Measurements from ENCODE around the gene NUDT4.
A peak's percentile ranks its signal among the peaks of the same experiment; 100 is the strongest.
"Not testable (repeated sequence)": the region's sequence is repeated elsewhere in the genome, so short reads cannot be mapped to it uniquely, and the experiment has no call there.

NUDT4 gene

DNA sequence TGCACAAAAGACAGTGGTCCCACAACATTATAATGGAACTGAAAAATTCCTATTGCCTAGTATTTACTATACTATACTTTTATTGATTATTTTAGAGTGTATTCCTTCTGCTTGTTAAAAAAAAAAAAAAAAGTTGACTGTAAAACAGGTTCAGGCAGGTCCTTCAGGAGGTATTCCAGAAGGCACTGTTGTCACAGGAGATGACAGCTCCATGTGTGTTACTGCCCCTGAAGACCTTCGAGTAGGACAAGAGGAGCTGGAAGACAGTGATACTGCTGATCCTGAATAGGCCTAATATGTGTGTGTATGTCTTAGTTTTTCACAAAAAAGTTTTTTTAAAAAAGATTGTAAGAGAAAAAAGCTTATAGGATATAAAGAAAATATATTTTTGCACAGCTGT is 51.7 kb downstream of the NUDT4 start:
- DNase-seq: no peak

DNA sequence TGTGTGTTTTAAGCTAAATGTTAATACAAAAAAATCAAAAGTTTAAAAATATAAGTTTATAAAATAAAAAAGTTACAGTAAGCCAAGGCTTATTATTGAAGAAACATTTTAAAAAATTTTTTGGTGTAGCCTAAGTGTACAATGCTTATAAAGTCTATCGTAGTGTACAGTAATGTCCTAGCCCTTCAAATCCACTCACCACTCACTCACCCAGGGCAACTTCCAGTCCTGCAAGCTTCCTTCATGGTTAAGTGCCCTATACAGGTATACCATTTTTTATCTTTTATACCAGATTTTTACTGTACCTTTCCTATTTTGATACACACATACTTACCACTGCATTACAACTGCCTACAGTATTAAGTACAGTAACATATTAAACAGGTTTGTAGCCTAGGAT is 52.1 kb downstream of the NUDT4 start:
- DNase-seq: no peak

DNA sequence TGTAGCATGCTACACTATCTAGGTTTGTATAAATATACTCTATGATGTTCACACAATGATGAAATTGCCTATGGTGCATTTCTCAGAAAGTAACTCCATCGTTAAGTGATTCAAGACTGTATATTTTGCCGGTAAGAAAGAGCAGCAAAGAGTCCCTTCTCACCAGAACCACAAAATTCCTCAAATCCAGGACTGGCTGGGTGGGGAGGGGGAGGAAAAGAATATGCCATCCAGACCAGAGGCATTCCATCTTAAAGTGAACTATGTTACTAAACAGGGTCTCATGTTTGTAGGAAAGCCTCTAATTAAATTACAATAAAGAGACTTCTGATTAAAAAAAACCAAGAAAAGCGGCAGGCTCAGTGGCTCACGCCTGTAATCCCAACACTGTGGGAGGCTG is 52.6 kb downstream of the NUDT4 start:
- no peak for DNase-seq

DNA sequence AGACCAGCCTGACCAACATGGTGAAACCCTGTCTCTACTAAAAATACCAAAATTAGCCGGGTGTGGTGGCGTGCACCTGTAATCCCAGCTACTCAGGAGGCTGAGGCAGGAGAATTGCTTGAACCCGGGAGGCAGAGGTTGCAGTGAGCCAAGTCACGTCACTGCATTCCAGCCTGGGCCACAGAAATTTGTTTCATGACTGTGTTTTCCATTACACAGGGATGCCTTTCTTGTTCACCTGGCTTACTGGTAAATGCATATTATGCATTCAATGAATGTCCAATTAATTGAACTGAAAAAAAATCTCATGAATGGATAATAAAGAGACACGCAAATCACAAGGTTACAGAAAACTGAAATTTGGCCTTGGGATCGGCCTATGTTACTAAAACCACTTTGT is 54.3 kb downstream of the NUDT4 start:
- not testable (repeated sequence) for DNase-seq

DNA sequence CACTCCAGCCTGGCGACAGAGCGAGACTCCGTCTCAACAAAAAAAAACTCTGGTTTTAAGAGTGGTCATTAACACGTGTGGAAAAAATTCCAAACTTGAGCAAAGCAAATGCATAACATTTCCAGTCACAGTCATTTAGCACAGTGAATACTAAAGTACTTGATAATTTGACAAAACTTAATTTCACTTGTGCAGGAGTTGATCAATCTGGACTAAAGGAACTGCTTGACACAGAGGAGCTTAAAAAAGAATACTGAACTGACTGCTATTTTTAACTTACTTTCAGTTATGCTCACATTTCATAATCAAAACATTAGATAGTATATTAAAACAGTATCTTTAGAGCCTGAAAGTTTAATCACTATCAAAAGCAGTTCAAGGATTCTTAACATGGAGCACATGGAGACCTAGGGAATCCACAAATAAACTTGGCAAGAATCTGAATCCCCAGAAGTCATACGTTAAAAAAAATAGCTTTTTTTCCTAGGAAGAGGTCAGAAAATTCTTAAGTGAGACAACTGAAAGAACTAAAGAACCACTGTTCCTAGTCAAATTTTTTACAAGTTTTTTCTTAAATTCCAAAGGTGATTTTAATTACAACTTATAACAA is 56.6 kb downstream of the NUDT4 start:
- peak in 1 of 4 experiments; percentile 27 for DNase-seq

DNA sequence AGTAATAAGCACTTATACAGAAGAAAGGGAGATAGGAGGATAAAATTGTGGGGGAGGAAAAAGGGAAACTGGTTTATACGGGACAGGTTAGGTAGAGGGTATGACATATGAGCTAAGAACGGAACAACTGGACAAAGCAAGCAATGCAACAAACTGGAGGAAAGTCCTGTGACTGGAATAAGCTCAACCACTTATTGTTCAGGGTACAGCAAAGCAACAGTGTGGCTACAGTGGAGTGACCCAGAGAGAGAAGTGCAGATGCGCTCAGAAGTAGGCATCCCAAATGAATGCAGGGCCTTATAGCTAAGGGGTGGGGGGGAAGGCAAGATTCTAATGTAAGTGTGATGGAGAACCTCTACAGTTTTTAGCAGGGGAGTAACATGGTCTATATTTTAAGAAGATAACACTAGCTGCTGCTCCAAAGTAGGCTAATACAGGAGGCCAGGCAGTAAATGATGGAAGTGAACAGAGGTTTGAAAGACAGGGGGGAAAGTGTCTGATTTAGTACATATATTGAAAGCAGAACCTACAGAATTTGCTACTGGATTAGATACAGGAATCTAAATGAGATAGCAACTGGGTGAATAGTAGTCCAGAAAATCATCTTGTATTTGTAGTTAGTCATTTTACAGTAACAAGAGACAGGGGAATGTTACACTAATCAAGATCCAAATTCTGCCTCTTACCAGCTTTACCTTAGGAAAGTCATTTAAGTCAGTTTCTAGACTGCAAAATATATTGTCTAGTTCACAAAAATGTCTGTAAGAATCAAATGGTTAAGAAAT is 60.7 kb downstream of the NUDT4 start:
- DNase-seq: no peak

DNA sequence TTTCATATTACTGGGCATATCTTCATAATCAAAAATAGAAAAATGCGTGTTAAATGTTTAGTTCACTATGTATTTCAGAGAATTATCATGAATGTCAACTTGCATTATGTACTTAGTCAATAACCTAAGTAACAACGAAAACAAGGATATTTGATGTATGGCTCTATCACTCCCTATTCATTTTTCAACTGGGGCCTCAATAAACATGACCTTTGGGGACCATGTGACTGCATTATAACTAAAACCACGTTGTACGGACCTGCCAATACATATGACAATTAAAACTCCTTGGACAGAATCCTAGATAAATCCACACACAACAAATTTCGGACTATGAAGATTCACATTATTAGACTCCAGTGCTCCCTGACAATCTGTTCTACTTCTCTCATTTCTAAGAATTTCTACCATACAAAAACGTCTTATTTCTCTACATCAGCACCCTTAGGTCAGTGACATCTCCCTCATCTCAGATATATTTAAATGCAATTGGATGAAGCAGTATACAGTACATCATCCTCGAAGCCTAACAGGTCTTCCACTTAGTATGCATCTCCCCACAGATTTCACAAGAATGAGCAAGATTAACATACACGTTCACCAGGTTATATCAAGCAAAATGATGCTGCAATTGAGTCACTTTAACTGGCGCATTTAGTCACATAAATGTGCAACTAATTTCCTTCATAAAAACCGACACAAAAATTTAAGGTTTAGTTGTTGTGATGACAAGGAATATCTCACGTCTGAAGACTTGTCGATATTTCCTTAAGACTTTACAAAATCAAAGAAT is 62.5 kb downstream of the NUDT4 start:
- no peak for DNase-seq

DNA sequence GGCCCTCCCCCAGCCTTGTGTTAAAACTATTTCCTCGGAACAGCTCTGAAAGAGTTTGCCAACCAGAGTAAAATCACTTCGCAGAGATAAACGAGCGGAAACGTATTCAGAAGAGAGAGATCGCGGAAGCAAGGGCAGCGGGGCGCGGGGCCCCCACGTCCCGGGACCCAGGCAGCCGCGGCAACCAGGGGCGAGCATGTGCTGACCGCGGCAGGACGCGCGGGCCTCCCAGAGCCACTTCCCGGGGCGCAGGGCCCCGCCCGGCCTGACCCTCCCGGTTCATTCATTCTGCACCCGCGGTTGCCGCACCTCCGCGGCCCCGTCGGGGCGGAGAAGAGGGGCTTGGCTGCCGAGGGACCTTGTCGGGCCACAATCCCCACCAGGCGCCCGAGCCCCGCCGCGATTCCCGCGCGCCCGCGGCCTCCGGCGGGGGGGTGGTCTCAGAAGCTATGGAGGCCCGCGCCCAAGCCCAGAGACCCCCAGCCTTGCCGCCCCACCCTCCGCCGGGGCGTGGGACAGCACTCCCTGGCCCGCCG is 63.4 kb downstream of the NUDT4 start:
- peak in 3 of 4 experiments; percentile 54 to 76 (median 57) for DNase-seq

DNA sequence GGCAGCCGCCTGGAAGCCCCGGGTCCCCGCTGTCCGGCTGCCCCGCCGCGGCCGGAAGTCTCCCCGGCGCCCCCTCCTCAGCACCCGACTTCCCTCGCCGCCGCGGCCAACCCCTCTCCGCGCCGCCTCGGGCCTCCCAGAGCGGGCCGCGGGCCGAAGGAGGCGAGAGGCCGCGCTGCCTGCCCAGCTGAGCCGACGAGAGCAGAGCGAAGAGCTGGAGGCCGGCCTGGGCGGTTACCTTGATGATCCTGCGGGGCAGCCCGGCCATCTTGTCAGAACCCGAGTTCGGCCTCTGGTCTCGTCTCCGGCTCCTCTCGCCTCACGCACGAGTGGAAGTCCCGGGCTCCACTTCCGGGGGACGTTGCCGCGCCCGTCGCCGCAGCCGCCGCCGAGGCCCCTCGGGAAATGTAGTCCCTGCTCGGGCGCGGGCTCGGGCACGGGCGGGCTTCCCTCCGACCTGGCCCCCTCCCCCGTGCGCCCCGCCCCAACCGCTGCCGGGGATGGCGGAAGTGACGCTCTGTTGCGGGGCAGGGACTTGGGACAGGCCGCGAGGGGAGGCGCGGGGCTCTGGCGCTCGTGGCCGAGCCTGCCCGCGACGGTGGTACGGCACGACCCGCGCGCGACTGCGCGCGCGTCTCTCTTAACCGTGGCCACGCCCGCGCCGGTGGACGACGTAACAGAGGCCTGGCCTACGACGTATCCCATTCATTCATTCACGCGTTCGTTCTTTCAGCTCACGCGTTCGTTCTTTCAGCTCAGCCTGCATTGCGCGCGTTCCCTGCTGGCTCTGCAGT is 64.1 kb downstream of the NUDT4 start, which contains the start of gene UBE2N:
UBE2N (minus strand) TSS at position 331 of the 794 bp plus-strand sequence; CDS start at position 268, 63 bp downstream.
- peak; percentile 96 to 98 (median 98) for DNase-seq

DNA sequence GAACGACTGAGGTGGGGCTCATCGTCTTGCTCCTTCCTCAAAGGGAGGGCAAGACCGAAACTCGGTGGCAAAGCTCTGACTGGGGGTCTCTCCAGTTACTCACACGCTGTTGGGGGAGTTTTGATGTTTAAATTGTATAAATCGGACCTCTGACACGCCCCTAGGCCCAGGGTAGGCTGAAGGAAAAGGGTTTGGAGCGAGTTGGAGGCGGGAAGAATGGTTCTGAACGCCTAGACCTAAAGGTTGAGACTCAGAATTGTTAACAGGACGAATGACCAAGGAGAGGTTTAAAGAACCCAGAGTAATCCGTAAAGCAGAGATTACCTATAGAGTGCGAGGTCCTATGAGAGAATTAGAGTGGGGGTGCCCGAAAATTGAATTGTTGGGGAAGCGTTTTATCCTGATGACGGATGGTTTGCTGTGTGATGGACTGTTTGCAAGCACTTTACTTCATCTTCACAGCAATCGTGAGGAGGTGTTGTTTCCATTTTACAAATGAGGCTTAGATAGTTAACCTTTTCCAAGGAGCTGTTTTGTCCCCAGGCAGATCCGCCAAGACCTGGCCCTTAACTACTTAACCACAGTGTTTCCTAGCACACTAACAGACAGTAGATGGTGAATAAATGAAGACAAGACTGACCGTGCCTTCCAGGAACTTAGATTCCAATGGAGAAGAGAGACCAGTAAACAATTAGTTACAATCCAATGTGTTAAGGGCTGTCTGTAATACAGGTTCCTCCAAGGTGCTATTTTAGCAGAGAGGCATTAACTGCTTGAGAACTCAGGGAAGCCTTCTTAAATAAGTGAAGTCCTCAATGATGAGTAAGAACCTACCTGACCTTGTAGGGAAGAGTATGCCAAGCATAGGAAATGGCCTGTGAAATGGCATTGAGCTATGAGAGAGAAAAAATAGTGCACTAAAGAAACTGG is 65.0 kb downstream of the NUDT4 start:
- no peak for DNase-seq

DNA sequence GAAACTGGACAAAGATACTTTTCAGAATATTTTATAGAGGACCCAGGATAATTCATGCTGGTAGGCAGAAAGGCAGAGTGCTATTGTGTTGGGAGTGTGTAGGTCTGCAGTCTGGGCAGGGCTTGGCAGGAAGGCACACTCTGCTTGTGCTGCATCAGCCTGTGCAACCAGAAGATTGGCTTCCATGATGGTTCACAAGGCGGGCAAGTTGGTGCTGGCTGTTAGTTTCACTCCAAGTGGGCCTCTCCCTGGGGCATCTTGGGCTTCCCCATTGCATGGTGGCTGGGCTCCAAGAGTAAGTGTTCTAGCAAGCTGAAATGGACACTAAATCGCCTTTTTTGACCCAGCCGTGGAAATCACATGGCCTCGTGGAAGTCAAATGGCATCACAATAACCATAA is 65.9 kb downstream of the NUDT4 start:
- DNase-seq: no peak

DNA sequence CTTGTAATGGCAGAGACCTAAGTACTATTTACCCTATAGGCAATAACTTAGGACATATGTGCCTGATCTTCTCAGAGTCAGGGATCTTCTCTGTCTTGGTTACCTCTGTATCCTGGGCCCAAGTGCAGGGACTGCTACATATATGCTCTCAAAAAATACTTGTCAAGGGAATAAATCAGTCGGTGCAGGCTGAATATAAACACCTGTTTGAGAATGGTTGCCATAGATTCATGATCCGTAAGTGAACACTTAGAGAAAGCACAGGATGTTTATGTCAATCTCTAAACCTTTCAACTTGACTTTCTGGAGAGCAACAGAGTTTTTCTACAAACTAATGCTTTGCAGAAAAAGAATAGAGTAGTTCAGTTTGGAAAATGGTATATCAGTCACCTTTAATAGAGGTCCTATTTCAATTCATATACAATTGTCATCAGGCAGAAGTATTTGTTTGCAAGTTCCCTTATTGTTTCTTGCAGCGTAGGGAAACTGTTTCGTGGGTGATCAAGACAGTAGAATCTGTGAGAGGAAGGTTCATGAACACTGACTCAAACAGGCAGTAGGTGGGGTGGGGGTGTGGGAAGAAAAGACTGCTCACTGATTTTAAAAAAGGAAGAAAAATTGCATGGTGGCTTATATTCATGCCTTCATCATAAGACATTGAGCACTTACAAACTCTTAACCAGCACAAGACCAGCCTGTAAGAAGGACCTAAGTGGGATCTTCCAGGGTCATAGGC is 70.0 kb downstream of the NUDT4 start:
- DNase-seq: peak; percentile 70 to 86 (median 81)

DNA sequence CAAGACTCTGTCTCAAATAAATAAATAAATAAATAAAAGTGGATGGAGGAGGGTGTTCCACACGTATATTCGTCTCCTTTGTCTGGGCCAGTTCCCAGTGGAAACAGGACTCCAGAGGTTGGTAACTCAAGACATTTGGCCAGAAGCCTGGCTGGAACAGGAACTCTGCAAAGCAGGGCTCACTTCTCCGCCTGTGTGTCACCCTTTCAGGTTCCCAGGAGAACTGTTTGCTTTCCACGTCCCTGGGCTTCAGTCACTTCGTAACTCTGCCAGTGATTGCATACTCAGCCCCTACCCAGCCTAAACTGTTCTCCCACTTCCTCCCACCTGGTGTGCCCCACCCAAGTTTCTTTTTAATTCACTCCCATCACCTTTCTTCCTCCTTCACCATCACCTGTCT is 71.1 kb downstream of the NUDT4 start:
- DNase-seq: peak in 2 of 4 experiments; percentile 29 to 36

DNA sequence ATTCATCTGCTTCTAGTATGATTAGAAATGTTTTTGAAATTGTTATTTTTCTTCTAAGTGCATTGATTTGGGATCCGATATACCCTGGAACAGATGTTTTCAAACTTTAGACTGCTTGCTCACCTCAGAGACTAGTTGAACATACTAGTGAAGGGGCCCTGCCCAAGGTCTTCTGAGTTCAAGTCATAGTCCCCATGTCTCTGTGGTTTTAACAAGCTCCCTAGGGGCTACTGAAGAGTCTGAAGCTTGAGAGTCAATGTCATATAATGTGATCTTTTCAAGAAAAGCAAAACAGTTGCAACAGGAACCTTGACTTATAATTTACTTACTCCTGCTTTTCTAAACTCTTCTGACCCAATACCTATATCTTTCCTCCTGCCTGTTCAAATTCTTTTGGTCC is 71.6 kb downstream of the NUDT4 start:
- no peak for DNase-seq

DNA sequence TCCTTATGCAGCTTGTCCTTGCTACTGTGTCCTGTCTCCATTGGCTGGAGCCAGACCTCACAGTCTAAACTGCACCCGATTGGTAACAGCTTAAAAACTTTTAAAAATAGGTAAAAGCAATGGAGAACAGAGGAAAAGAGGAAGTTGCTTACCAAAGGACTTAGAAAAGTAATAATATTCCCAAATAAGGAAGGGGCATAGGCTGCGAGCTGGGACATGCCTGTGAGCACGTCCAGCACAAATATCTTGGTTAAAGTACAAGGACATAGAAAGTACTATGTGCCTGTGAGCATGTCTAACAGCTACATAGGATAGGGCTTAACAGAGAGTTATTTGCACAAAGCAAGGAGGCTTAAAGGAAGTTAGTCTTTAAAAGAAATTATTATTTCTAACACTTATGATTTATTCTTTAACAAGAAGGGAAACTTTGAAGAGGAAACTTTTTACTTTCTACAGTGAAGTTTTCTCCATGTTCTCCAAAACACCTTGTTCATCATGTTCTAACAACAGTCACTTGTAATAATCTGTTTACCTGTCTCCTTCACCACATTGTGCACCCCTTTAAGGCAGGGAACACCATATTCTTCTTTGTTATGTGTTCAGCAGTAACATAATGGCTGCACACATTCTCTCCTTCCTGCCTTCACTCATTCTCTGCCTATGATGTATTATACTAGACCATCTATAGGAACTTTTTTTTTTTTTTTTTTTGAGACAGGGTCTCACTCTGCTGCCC is 73.9 kb downstream of the NUDT4 start:
- no peak for DNase-seq

DNA sequence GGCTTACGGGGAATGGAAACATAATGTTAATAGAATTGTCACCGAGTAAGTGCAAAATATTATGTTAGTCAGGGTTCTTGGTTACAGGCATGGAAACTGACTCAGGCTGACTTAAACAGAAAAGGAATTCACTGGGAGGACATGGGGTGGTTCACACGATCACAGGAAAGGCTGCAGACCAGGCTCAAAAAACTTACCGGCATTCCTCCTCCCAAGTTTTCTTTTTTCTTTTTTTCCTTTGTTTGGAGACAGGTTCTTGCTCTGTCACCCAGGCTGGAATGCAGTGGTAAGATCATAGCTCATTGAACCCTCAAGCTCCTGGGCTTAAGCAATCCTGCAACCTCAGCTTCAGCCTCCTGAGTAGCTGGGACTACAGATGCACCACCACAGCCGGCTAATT is 75.9 kb downstream of the NUDT4 start:
- DNase-seq: no peak

DNA sequence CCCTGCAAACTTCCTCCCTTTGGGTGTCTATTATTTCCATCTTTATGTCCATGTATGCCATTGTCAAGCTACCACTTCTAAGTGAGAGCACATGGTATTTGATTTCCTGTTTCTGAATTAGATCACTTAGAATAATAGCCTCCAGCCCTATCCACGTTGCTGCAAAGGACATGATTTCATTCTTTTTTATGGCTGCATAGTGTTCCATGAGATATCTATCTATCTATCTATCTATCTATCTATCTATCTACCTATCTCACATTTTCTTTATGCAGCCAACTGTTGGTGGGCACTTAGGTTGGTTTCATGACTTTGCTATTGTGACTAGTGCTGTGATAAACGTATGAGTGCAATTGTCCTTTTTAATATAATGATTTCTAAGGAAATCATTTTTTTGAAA is 78.4 kb downstream of the NUDT4 start:
- no peak for DNase-seq

Measured in suppressor macrophage (primary cell).